NCI-H1694 treated with DMSO at 0.1 percent for 48 hours (cell line): ENCODE measurements around the gene CACNG5.

ENCODE experiments used
- DNase-seq: peaks from one replicate; lab custom pipeline; 2025; lab: John Stamatoyannopoulos, UW

The CACNG5 gene

DNA sequence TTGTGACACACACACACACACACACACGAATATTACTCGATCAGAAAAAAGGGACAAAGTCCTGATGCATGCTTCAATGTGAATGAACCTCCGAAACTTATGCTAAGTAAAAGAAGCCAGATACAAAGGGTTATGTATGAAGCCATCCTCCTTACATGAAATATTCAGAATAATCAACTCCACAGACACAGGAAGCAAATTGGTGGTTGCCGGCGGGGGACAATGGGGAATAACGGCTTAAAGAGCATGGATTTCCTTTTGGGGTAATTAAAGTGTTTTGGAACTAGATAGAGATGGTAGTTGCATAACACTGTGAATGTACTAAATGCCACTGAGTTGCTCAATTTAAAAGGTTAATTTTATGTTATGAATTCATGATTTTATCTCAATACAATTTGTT is 8.1 kb upstream of the CACNG5 start:
- no peak for DNase-seq

- DNase-seq: no peak
These were observed 5.5 kb upstream of the CACNG5 start for GRCh38 chr17:66829386-66829864.

DNA sequence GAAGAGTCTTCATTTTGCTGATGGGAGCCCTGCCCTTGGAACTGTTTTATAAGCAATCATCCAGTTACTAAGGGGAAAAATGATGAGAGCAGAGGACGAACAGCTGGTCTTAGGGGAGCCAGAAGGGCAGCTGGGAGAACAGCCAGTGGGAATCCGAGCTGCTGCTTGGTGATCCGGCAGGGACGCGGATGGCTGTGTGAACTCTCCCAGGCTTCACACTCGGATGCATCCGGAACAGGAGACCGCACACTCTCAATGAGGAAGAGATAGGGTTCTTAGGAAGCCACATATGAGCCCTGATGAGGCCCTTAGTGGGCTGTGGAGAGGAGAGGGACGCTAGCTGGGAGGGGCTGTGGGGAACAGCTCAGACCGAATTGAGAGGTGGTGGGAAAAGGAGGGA is 5.0 kb upstream of the CACNG5 start:
- DNase-seq: no peak

DNA sequence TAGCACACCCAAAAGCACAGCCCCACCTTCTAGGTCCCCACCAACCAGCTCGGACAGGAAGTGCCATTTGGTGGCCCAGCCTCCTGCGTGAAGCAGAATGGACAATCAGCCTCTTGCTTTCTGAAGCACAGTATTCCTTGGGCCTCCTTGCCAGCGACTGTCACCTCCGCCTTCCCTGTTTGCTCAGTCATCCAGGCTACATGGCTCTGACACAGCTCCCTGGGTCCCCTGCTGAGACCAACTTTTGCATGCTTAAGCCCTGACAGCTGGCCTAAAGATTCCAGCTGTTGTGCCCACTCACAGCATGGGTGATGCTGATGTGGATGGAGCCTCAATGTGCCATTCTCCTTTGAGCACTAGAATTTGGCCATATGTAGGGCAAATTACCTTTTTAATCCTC is 4.5 kb upstream of the CACNG5 start:
- DNase-seq: no peak

DNA sequence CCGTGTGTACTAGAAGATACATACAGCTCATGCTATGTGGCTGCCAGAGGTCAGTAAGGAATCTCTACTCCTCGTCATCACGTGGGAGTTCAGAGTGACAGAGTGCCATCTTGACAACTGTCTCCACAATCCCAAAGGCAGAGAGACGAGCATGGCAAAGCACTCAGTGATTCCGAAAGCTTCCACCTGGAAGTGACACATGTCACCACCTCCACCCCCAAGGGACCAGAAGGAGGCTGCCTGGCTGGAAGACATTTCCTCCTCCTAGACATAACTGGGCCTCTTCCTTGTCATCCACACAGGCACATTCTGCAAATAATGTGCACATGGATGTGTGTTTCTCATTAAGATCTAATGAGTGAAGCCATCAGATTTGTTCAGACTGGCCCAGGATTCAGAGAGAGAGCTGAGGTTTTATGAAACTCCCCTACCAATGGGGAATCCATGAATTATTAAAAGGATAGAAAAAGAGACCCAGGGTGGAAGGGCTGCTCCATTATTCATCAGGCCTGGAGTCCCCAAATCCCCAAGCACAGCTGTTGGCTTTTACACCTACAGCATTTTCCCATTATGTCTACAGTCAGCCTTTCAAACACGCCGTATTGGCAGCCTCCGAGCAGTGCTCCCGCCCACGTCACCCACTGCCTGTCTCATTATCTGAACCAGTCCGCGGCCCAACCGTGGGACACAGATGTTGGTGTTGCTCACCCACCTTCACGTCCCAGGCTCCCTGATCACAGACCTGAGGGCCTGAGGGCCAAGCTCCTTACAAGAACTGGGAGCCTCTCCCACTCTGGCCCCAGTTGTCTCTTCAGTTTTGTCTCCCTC is 3.3 kb upstream of the CACNG5 start:
- no peak for DNase-seq

- DNase-seq: no peak
These were observed 1.7 kb upstream of the CACNG5 start for GRCh38 chr17:66833201-66833600.

DNA sequence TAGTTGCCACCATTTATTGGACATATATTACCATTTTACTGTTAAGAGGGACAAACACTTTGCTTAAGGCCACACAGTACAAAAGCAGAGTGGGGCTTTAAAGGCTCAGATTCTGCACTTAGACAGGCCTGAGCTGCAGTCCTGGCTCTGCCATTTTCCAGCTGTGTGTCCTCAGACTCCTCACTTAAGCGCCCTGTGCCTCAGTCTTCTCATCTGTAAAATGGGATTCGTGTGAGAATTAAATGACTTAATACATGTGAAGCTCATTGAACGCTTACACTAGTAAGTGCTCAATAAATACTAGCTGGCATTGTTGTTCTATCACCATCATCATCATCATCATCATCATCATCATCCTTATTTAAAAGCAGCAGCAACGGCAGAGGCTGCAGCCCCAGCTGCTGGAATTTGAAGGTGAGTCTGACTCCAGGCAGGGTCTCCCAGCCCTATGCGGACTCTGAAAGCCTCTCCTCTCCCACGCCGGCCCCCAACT is 445 bp upstream of the CACNG5 start:
- DNase-seq: no peak

GRCh38 chr17:66835476-66835875 is 559 bp downstream of the CACNG5 start:
- DNase-seq: no peak

GRCh38 chr17:66836063-66837005 is 1.4 kb downstream of the CACNG5 start:
- no peak for DNase-seq

GRCh38 chr17:66837226-66837625 is 2.3 kb downstream of the CACNG5 start:
- no peak for DNase-seq

GRCh38 chr17:66837885-66838665 is 3.2 kb downstream of the CACNG5 start:
- no peak for DNase-seq

DNA sequence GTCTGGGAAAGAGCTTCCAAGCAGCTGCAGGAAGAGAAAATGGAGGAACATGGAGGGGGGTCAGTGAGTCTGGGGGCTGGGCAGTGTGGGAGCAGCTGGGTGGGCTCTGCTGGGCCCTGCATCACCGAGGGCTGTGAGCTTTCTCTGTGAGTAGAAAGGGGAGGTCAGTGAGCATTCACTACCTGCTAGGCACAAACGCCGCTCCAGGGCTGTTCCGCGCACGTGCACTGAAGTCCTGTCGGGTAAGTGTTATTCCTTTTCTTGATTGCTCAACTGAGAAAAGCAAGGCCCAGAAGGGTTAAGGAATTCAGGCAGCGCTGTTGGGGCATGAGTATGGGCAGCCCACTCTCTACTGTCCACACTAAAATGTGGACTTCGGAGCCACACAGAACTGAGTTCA is 4.7 kb downstream of the CACNG5 start:
- no peak for DNase-seq

GRCh38 chr17:66840061-66840460 is 5.1 kb downstream of the CACNG5 start:
- DNase-seq: no peak

GRCh38 chr17:66841328-66841727 is 6.4 kb downstream of the CACNG5 start:
- no peak for DNase-seq

DNA sequence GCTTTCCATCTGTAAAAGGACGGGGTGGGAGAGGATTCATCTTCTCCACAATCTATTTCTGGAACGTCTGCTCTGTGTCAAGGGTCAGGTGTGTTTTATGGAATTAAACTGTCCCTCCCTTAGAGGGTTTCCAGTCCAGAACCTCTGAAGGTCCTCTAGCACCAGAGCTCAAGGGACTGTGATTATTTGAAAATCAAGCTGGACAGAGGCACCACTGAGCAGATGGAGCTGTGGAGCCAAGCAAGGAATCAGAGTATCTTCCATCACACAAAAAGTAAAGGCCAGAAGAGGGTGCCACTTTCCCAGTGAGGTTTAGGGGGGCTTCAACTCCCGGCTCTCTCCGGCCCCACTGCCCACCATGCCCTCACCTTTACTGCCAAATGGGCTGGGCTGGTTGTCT is 6.8 kb downstream of the CACNG5 start:
- no peak for DNase-seq

GRCh38 chr17:66842505-66842904 is 7.6 kb downstream of the CACNG5 start:
- DNase-seq: no peak

GRCh38 chr17:66842959-66843358 is 8.0 kb downstream of the CACNG5 start:
- no peak for DNase-seq

DNA sequence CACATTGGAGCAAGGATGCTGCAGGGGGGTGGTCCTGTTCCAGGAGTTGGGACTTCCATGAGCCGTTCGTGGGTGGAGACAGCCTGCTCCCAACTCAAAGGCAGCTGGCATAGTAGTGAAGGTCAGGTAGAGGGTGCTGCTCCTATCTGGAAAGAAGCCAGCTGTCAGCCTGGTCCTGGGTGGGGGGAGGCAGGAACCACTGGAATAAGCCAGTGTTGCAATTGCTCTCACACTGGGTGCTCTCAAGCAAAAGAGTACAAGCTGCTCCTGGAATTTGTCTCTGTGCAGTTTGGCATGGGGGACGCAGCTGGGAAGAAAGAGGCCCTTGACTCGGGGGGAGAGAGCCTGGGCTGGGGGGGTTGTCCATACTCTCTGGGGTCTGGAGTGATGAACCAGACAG is 8.7 kb downstream of the CACNG5 start:
- no peak for DNase-seq

- no peak for DNase-seq
These were observed 12.8 kb downstream of the CACNG5 start for GRCh38 chr17:66847704-66848103.

DNA sequence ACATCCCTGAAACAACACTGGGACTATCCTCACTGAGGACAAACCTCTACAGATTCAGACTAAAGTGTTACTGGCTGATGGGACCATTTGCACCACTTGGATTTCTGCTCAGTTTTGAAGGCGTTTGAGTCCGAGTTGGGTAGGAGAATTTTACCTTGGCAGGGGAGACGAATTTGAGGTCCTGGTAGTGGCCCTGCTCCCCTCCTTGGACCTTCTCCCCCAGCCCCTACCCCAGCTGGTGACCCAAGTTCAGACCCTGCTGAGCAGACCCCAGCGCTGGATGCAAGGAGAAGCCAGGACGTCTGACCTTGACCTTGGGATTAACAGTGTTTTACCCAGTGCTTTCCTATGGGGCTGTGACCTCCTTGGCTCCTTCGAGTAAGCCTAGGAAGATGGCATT is 13.6 kb downstream of the CACNG5 start:
- DNase-seq: no peak

DNA sequence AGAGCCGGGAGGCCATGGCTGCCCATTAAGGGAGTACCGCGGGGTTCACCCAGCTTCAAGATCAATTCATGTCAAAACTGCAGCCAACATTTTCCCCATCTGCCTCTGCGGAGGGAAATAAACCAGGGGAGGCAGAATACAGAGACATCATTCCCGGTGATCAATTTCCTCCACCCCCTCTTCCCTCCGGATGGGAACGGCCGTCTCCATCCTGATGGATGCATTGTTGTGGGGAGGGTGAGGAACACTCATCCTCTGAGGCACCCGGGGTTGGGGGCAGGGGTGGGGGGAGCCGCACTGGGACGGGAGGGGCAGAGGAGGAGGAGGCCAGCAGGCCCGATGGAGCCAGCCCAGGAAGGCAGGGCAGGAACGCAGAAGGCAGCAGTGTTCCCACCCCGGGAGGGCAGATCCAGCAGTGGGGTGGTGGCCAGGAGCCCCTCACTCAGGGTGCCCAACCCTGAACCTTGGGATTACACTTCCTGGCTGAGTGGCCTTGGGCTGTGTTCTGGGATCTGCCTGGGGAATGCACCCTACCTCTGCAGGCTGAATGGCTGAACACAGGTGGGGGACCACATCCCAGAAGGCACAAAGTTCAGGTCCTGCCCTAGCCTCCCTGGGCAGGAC is 14.2 kb downstream of the CACNG5 start:
- no peak for DNase-seq
